Loucy (cell line): ENCODE results near the gene MRPS35.

Experiments
- H2AFZ ChIP-seq: fragments of 200-600 bp; sonication (generic); 2 replicates; pipeline ENCODE4 v1.6.0; 2016; ENCODE audit warnings: antibody characterized with exemption, mild to moderate bottlenecking, low read length, moderate library complexity
- H3F3A ChIP-seq: fragments of 200-600 bp; 2 replicates; pipeline ENCODE4 v1.6.0; 2016; ENCODE audit warnings: antibody characterized with exemption, low read depth, mild to moderate bottlenecking
- H3K27me3 ChIP-seq: fragments of 200-600 bp; sonication (generic); 2 replicates; pipeline ENCODE4 v1.6.1; 2014; ENCODE audit warnings: low read length, mild to moderate bottlenecking; ENCODE audit not compliant: insufficient read depth, poor library complexity, severe bottlenecking
- H3K36me3 ChIP-seq: fragments of 200-600 bp; sonication (generic); 2 replicates; pipeline ENCODE4 v1.6.1; 2016; ENCODE audit warnings: low read length; ENCODE audit not compliant: insufficient read depth
- H3K4me1 ChIP-seq: fragments of 200-600 bp; sonication (generic); 2 replicates; pipeline ENCODE4 v1.5.1; 2014; ENCODE audit warnings: low read length, mild to moderate bottlenecking; ENCODE audit not compliant: insufficient read depth, poor library complexity, severe bottlenecking
- H3K4me2 ChIP-seq: fragments of 200-600 bp; sonication (generic); 2 replicates; pipeline ENCODE4 v1.6.0; 2014; ENCODE audit warnings: antibody characterized with exemption, low read length, low read depth, mild to moderate bottlenecking; ENCODE audit not compliant: poor library complexity, severe bottlenecking
- H3K4me3 ChIP-seq: fragments of 200-600 bp; sonication (generic); 2 replicates; pipeline ENCODE4 v1.5.1; 2014; ENCODE audit warnings: low read length, mild to moderate bottlenecking, mixed read lengths; ENCODE audit not compliant: poor library complexity, severe bottlenecking
- H3K79me2 ChIP-seq: fragments of 200-600 bp; sonication (generic); 2 replicates; pipeline ENCODE4 v1.6.1; 2014; ENCODE audit warnings: low read length; ENCODE audit not compliant: insufficient read depth
- H3K9ac ChIP-seq: fragments of 200-600 bp; sonication (generic); 2 replicates; pipeline ENCODE4 v1.6.0; 2014; ENCODE audit warnings: mild to moderate bottlenecking, low read depth, low read length, moderate library complexity; ENCODE audit not compliant: poor library complexity, severe bottlenecking
- H3K9me2 ChIP-seq: fragments of 200-600 bp; sonication (generic); replicated peaks from 2 replicates; pipeline ENCODE4 v1.6.1; 2016; ENCODE audit warnings: low read depth, low read length, mixed read lengths
- H3K9me3 ChIP-seq: fragments of 200-600 bp; sonication (generic); 2 replicates; pipeline ENCODE4 v1.6.1; 2014; ENCODE audit warnings: mild to moderate bottlenecking, antibody characterized with exemption, low read length, low read depth; ENCODE audit not compliant: insufficient read depth
- H4K20me1 ChIP-seq: fragments of 200-600 bp; sonication (generic); 2 replicates; pipeline ENCODE4 v1.6.0; 2014; ENCODE audit warnings: antibody characterized with exemption, low read length, mild to moderate bottlenecking; ENCODE audit not compliant: insufficient read depth, poor library complexity, severe bottlenecking
- EZH2phosphoT487 ChIP-seq: fragments of 200-600 bp; IDR thresholded peaks from 2 replicates; pipeline ENCODE4 v1.6.1; 2018; ENCODE audit warnings: antibody characterized with exemption, mild to moderate bottlenecking, moderate library complexity, borderline replicate concordance
- TF ChIP-seq, protein P1 (sequence below): fragments of 200-600 bp; sonication (generic); conservative IDR thresholded peaks from 2 replicates; pipeline ENCODE4 v1.5.1; 2014; ENCODE audit warnings: mild to moderate bottlenecking, antibody characterized with exemption, low read length

MRPS35 gene

GRCh38 chr12:27754795-27755194, 44.2 kb downstream of the MRPS35 start:
- Histone ChIP-seq H3K9me2 (no peaks in the 10 kb centered on the region), H2AFZ (no peak overlapping the region), H3K9me3 (no peaks in the 10 kb centered on the region), H3K27me3 (no peaks in the 10 kb centered on the region), H3K4me3 (no peak overlapping the region), H3K9ac (no peak overlapping the region), H3K79me2 (no peaks in the 10 kb centered on the region), H3K4me2 (no peak overlapping the region), H3K36me3 (peaks cover 25% of the 10 kb centered on the region; the same call in 1 of the 2 replicates), H3K4me1 (no peaks in the 10 kb centered on the region), H4K20me1 (no peaks in the 10 kb centered on the region), H3F3A (no peaks in the 10 kb centered on the region)
- TF ChIP-seq EZH2phosphoT487 = no peak
- TF ChIP-seq, protein P1, sequence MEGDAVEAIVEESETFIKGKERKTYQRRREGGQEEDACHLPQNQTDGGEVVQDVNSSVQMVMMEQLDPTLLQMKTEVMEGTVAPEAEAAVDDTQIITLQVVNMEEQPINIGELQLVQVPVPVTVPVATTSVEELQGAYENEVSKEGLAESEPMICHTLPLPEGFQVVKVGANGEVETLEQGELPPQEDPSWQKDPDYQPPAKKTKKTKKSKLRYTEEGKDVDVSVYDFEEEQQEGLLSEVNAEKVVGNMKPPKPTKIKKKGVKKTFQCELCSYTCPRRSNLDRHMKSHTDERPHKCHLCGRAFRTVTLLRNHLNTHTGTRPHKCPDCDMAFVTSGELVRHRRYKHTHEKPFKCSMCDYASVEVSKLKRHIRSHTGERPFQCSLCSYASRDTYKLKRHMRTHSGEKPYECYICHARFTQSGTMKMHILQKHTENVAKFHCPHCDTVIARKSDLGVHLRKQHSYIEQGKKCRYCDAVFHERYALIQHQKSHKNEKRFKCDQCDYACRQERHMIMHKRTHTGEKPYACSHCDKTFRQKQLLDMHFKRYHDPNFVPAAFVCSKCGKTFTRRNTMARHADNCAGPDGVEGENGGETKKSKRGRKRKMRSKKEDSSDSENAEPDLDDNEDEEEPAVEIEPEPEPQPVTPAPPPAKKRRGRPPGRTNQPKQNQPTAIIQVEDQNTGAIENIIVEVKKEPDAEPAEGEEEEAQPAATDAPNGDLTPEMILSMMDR = no peak

DNA sequence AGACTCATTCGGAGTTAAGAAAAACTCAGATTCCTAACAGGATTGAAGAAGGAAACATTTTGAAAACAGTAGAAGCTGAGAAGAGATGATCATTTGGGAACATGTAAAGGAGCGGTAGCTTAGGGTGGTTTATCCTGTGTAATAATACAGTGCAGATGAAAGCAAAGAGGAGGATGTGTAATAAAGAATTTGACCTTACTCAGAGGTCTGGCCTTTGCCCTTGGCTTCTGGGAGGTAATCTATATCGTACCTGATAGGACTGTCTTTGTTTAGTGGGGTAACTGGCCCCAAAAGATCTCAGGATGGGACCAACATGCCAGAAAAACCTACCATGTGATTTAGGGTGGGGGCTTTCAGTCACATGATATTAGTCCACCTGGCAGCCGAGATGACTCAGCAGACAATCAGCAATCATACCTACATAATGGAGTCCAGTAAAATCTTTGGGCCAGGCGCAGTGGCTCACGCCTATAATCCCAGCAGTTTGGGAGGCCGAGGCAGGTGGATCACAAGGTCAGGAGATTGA, 46.1 kb downstream of the MRPS35 start:
- TF ChIP-seq, protein P1 = no peak
- TF ChIP-seq EZH2phosphoT487 = no peak
- Histone ChIP-seq H3K4me3 (no peak overlapping the region), H3K9ac (no peak overlapping the region), H3K27me3 (no peaks in the 10 kb centered on the region), H3F3A (no peaks in the 10 kb centered on the region), H3K9me2 (no peaks in the 10 kb centered on the region), H2AFZ (no peak overlapping the region), H3K4me2 (no peak overlapping the region), H3K9me3 (no peaks in the 10 kb centered on the region), H3K79me2 (no peaks in the 10 kb centered on the region), H4K20me1 (no peaks in the 10 kb centered on the region), H3K36me3 (peaks cover 21% of the 10 kb centered on the region; the same call in 1 of the 2 replicates), H3K4me1 (no peaks in the 10 kb centered on the region)

GRCh38 chr12:27762757-27763156, 52.1 kb downstream of the MRPS35 start:
- Histone ChIP-seq H3K36me3 (no peaks in the 10 kb centered on the region), H3K9ac (no peak overlapping the region), H4K20me1 (no peaks in the 10 kb centered on the region), H3K27me3 (no peaks in the 10 kb centered on the region), H3K9me2 (no peaks in the 10 kb centered on the region), H3K4me2 (no peak overlapping the region), H3K4me1 (no peaks in the 10 kb centered on the region), H3K4me3 (no peak overlapping the region), H3K9me3 (no peaks in the 10 kb centered on the region), H3F3A (no peaks in the 10 kb centered on the region), H2AFZ (no peak overlapping the region), H3K79me2 (no peaks in the 10 kb centered on the region)
- TF ChIP-seq, protein P1 = no peak
- TF ChIP-seq EZH2phosphoT487 = no peak
